ENCODE results near the gene PNPLA6.

Gene PNPLA6

GRCh38 chr19:7504684-7505083 lies 30.8 kb upstream of the PNPLA6 start:
- no peak for DNase-seq
- Histone ChIP-seq H4K8ac (ENCODE audit: low read depth, low read length) (no peak overlapping the region), H2BK120ac (ENCODE audit: low read depth, low read length) (no peak overlapping the region), H3K4ac (ENCODE audit: low read depth, low read length) (no peak overlapping the region), H3K23ac (ENCODE audit: low read length) (no peak overlapping the region), H3K36me3 (ENCODE audit: control insufficient read depth, insufficient read depth, low read length) (no peaks in the 10 kb centered on the region), H3K79me2 (ENCODE audit: control insufficient read depth, insufficient read depth, low read length) (no peaks in the 10 kb centered on the region), H3K79me1 (ENCODE audit: low read length) (no peaks in the 10 kb centered on the region), H3K27me3 (ENCODE audit: insufficient read depth, low read length, poor library complexity) (peaks cover 2% of the 10 kb centered on the region), H3K56ac (ENCODE audit: low read length) (no peak overlapping the region), H2BK5ac (ENCODE audit: low read length) (no peak overlapping the region), H3K9ac (ENCODE audit: low read length) (no peak overlapping the region), H3K4me1 (ENCODE audit: control insufficient read depth, low read depth, low read length) (no peaks in the 10 kb centered on the region), H3K27ac (ENCODE audit: low read depth, low read length) (no peak overlapping the region), H3K4me2 (ENCODE audit: low read length) (no peak overlapping the region), H2BK15ac (replicated peaks; ENCODE audit: low read depth) (no peak overlapping the region), H2AK5ac (ENCODE audit: low read length) (no peak overlapping the region), H3K18ac (ENCODE audit: low read length) (no peak overlapping the region), H4K5ac (ENCODE audit: low read length) (no peak overlapping the region), H3K4me3 (ENCODE audit: low read length) (no peak overlapping the region)
- WGBS (ENCODE audit: extremely low coverage, insufficient coverage, low lambda C conversion rate), result no CpG with 5 or more reads among the region's 6 CpGs

GRCh38 chr19:7505288-7505681 lies 30.2 kb upstream of the PNPLA6 start:
- no peak for DNase-seq
- Histone ChIP-seq H3K4me2 (ENCODE audit: low read length) (no peak overlapping the region), H2BK120ac (ENCODE audit: low read depth, low read length) (no peak overlapping the region), H3K4me1 (ENCODE audit: control insufficient read depth, low read depth, low read length) (no peaks in the 10 kb centered on the region), H2BK15ac (replicated peaks; ENCODE audit: low read depth) (no peak overlapping the region), H4K8ac (ENCODE audit: low read depth, low read length) (no peak overlapping the region), H4K5ac (ENCODE audit: low read length) (no peak overlapping the region), H3K27ac (ENCODE audit: low read depth, low read length) (no peak overlapping the region), H3K4me3 (ENCODE audit: low read length) (no peak overlapping the region), H3K79me1 (ENCODE audit: low read length) (no peaks in the 10 kb centered on the region), H3K79me2 (ENCODE audit: control insufficient read depth, insufficient read depth, low read length) (no peaks in the 10 kb centered on the region), H3K56ac (ENCODE audit: low read length) (no peak overlapping the region), H2AK5ac (ENCODE audit: low read length) (no peak overlapping the region), H3K18ac (ENCODE audit: low read length) (no peak overlapping the region), H3K23ac (ENCODE audit: low read length) (no peak overlapping the region), H3K36me3 (ENCODE audit: control insufficient read depth, insufficient read depth, low read length) (no peaks in the 10 kb centered on the region), H2BK5ac (ENCODE audit: low read length) (no peak overlapping the region), H3K27me3 (ENCODE audit: insufficient read depth, low read length, poor library complexity) (peaks cover 2% of the 10 kb centered on the region), H3K4ac (ENCODE audit: low read depth, low read length) (no peak overlapping the region), H3K9ac (ENCODE audit: low read length) (no peak overlapping the region)
- no CpG with 5 or more reads among the region's 19 CpGs for WGBS (ENCODE audit: extremely low coverage, insufficient coverage, low lambda C conversion rate)

GRCh38 chr19:7505682-7506384 lies 29.7 kb upstream of the PNPLA6 start:
- H3K4ac ChIP-seq (ENCODE audit: low read depth, low read length), result no peak overlapping the region
- H3K4me3 ChIP-seq (ENCODE audit: low read length), result no peak overlapping the region
- H4K8ac ChIP-seq (ENCODE audit: low read depth, low read length), result no peak overlapping the region
- peak; percentile 37 for DNase-seq
- H3K79me1 ChIP-seq (ENCODE audit: low read length), result no peaks in the 10 kb centered on the region
- H3K36me3 ChIP-seq (ENCODE audit: control insufficient read depth, insufficient read depth, low read length), result no peaks in the 10 kb centered on the region
- no peak overlapping the region for H2AK5ac ChIP-seq (ENCODE audit: low read length)
- no peaks in the 10 kb centered on the region for H3K79me2 ChIP-seq (ENCODE audit: control insufficient read depth, insufficient read depth, low read length)
- no peak overlapping the region for H3K18ac ChIP-seq (ENCODE audit: low read length)
- H2BK15ac ChIP-seq (replicated peaks; ENCODE audit: low read depth), result no peak overlapping the region
- H3K56ac ChIP-seq (ENCODE audit: low read length), result peak overlapping the region; percentile 64
- H3K4me2 ChIP-seq (ENCODE audit: low read length), result no peak overlapping the region
- H4K5ac ChIP-seq (ENCODE audit: low read length), result no peak overlapping the region
- no peaks in the 10 kb centered on the region for H3K4me1 ChIP-seq (ENCODE audit: control insufficient read depth, low read depth, low read length)
- H3K23ac ChIP-seq (ENCODE audit: low read length), result no peak overlapping the region
- no peak overlapping the region for H3K27ac ChIP-seq (ENCODE audit: low read depth, low read length)
- H3K9ac ChIP-seq (ENCODE audit: low read length), result no peak overlapping the region
- WGBS (ENCODE audit: extremely low coverage, insufficient coverage, low lambda C conversion rate), result no CpG with 5 or more reads among the region's 33 CpGs
- H2BK5ac ChIP-seq (ENCODE audit: low read length), result no peak overlapping the region
- no peaks in the 10 kb centered on the region for H3K27me3 ChIP-seq (ENCODE audit: insufficient read depth, low read length, poor library complexity)
- no peak overlapping the region for H2BK120ac ChIP-seq (ENCODE audit: low read depth, low read length)

- Histone ChIP-seq H2BK15ac (replicated peaks; ENCODE audit: low read depth) (no peak overlapping the region), H3K27me3 (ENCODE audit: insufficient read depth, low read length, poor library complexity) (no peaks in the 10 kb centered on the region), H3K27ac (ENCODE audit: low read depth, low read length) (no peak overlapping the region), H3K79me2 (ENCODE audit: control insufficient read depth, insufficient read depth, low read length) (no peaks in the 10 kb centered on the region), H3K4me3 (ENCODE audit: low read length) (no peak overlapping the region), H2BK120ac (ENCODE audit: low read depth, low read length) (no peak overlapping the region), H3K4ac (ENCODE audit: low read depth, low read length) (no peak overlapping the region), H2BK5ac (ENCODE audit: low read length) (no peak overlapping the region), H4K8ac (ENCODE audit: low read depth, low read length) (no peak overlapping the region), H3K4me2 (ENCODE audit: low read length) (no peak overlapping the region), H3K36me3 (ENCODE audit: control insufficient read depth, insufficient read depth, low read length) (no peaks in the 10 kb centered on the region), H3K56ac (ENCODE audit: low read length) (peak overlapping the region; percentile 64), H3K23ac (ENCODE audit: low read length) (no peak overlapping the region), H3K79me1 (ENCODE audit: low read length) (no peaks in the 10 kb centered on the region), H4K5ac (ENCODE audit: low read length) (no peak overlapping the region), H3K18ac (ENCODE audit: low read length) (no peak overlapping the region), H3K9ac (ENCODE audit: low read length) (no peak overlapping the region), H3K4me1 (ENCODE audit: control insufficient read depth, low read depth, low read length) (no peaks in the 10 kb centered on the region), H2AK5ac (ENCODE audit: low read length) (no peak overlapping the region)
- DNase-seq, result peak; percentile 97
- WGBS (ENCODE audit: extremely low coverage, insufficient coverage, low lambda C conversion rate), result no CpG with 5 or more reads among the region's 20 CpGs
These were observed 28.9 kb upstream of the PNPLA6 start for GRCh38 chr19:7506385-7507328.

- H3K18ac ChIP-seq (ENCODE audit: low read length), result no peak overlapping the region
- no peak overlapping the region for H3K23ac ChIP-seq (ENCODE audit: low read length)
- H2AK5ac ChIP-seq (ENCODE audit: low read length), result no peak overlapping the region
- no peaks in the 10 kb centered on the region for H3K79me1 ChIP-seq (ENCODE audit: low read length)
- H4K5ac ChIP-seq (ENCODE audit: low read length), result no peak overlapping the region
- no peak overlapping the region for H3K27ac ChIP-seq (ENCODE audit: low read depth, low read length)
- no peak overlapping the region for H3K4me2 ChIP-seq (ENCODE audit: low read length)
- H3K4me1 ChIP-seq (ENCODE audit: control insufficient read depth, low read depth, low read length), result no peaks in the 10 kb centered on the region
- no CpG with 5 or more reads among the region's 11 CpGs for WGBS (ENCODE audit: extremely low coverage, insufficient coverage, low lambda C conversion rate)
- H2BK120ac ChIP-seq (ENCODE audit: low read depth, low read length), result no peak overlapping the region
- no peaks in the 10 kb centered on the region for H3K79me2 ChIP-seq (ENCODE audit: control insufficient read depth, insufficient read depth, low read length)
- H3K36me3 ChIP-seq (ENCODE audit: control insufficient read depth, insufficient read depth, low read length), result no peaks in the 10 kb centered on the region
- H3K27me3 ChIP-seq (ENCODE audit: insufficient read depth, low read length, poor library complexity), result no peaks in the 10 kb centered on the region
- no peak overlapping the region for H3K4ac ChIP-seq (ENCODE audit: low read depth, low read length)
- no peak overlapping the region for H4K8ac ChIP-seq (ENCODE audit: low read depth, low read length)
- peak; percentile 85 for DNase-seq
- H3K9ac ChIP-seq (ENCODE audit: low read length), result no peak overlapping the region
- H2BK5ac ChIP-seq (ENCODE audit: low read length), result no peak overlapping the region
- no peak overlapping the region for H3K4me3 ChIP-seq (ENCODE audit: low read length)
- no peak overlapping the region for H3K56ac ChIP-seq (ENCODE audit: low read length)
- no peak overlapping the region for H2BK15ac ChIP-seq (replicated peaks; ENCODE audit: low read depth)
These were observed 27.6 kb upstream of the PNPLA6 start for GRCh38 chr19:7507884-7508283.

Data from mesendoderm (in vitro differentiated cells).